T-helper 1 cell (primary cell): ENCODE data around the gene FLNA.
"Not testable (repeated sequence)": the region's sequence is repeated elsewhere in the genome, so short reads cannot be mapped to it uniquely, and the experiment has no call there.

Source experiments
- DNase-seq, 5 donors: peaks; one replicate each; pipeline ENCODE4 v3.0.0-alpha.2; 2012 to 2020

FLNA gene

DNA sequence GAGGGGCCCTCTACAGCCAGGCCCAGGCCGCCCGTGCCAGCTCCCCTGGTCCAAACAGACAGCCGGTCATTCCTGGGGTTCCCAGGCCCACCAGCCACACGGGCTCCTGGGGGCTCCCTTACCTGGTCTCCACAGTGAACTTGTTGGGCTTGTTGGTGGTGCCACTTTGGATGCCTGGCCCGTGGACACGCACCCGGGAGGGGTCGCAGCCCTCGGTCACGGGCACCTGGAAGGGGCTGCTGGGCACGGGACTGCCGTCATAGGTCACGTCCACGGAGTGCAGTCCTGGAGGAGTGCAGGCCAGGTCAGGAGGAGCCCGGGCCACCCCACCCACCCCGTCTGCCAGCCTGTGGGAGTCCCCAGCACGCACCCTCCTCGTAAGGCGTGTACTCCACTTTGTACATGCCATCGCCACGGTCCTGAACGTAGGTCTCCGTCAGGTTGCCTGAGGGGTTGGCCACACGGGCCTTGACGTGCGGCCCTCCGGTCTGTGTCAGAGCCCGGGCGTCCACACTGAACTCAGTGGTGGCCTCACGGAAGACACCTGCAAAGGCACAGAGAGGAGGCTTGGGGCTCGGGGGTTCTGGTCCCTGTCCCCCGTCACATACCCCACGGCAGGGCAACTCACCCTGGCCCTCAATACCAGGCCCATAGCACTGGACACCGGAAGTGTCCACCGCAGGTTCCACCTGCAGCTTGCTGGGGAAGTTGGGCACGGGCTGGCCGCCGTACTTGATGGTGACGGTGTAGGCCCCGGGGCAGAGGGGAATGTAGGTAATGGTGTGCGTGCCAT lies 14.9 kb downstream of the FLNA start:
- DNase-seq, result no peak

DNA sequence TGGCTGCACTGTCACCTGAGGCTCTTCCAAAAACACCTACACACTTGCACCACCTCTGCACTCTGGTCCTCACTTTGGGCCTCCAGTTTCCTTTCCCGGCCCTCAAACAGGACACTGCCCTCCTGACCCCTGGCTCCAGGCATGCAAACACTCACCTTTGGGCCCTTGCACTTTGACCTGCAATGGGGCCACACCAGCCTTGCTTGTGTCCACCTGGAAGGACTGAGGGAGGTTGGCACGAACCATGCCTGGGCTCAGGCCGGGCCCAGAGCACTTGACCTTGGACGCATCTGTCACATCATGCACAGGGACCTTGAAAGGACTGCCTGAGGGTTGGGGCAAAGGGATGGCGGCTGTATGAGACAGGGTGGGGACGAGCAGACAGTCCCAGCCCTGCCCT lies 15.6 kb downstream of the FLNA start:
- no peak for DNase-seq

DNA sequence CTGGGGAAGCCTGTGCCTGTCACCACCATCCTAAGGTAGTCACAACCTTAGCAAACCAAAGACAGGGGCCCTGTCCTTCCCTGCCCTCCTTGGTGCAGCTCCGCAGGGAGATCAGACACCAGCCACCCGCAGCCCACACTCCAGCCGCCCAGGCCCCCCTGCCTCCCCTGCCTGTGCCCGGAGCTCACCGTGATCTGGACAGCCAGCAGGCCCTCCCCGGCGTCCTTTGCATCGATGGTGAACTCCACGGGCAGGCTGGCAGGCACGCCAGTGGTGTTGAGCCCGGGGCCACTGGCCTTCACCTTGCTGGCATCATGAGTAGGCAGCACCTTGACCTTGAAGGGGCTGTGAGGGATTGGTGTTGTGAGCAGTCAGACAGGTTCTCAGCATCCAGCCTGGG lies 16.4 kb downstream of the FLNA start:
- DNase-seq, result no peak

DNA sequence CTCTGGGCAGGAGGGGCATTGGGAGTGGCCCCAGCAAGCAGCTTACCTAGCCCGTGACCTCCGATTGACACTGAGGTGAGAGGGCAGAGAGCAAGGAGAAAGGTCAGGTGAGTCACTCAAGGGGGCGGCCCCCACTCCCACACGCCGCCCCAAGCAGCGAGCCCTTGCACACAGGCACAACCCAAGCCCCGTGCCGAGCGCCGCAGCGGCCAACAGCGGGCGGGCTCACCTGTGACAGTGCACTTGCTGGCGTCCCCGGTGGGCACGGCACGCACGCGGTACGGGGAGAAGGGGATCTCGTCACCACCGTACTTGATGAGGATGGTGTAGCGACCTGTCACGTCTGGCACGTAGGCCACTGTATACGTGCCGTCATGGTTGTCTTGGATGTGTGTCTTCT lies 17.2 kb downstream of the FLNA start:
- no peak for DNase-seq

DNA sequence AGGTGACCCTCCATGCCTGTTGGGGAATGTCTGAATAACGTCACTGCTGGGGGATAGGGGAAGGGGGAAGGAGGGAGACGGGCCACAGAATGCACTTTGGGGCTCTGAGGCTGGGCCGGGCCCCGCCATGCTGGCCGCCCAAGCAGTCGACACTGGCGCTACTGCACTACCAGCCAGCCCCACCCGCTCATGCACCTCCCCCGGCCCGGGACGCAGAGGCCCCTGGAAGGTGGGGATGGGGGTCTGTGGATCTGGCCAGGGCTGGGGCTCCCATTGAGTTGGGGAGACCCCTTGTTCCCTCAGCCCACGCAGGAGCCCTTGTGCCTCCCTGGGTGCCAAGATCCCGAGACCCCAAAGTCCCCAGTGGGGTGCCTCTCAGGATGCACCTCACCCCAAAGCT lies 17.8 kb downstream of the FLNA start:
- DNase-seq, result no peak

DNA sequence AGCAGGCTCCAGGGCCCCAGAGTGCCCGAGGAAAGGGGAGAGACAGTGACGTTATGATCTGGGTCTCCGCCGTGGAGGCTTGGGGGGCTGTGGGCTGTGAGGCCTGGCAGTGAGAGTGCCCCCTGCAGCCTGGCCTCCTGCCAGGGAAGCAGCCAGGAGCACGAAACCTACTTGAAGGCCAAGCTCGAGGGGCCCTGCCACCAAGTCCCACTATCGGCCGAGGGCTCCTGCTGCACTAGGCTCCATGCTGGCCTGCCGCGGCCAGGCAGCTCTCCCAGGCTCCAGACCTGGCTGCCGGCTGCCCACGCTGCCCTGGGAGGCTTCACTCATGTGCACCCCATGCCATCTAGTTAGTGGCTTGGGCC lies 18.7 kb downstream of the FLNA start:
- no peak for DNase-seq

DNA sequence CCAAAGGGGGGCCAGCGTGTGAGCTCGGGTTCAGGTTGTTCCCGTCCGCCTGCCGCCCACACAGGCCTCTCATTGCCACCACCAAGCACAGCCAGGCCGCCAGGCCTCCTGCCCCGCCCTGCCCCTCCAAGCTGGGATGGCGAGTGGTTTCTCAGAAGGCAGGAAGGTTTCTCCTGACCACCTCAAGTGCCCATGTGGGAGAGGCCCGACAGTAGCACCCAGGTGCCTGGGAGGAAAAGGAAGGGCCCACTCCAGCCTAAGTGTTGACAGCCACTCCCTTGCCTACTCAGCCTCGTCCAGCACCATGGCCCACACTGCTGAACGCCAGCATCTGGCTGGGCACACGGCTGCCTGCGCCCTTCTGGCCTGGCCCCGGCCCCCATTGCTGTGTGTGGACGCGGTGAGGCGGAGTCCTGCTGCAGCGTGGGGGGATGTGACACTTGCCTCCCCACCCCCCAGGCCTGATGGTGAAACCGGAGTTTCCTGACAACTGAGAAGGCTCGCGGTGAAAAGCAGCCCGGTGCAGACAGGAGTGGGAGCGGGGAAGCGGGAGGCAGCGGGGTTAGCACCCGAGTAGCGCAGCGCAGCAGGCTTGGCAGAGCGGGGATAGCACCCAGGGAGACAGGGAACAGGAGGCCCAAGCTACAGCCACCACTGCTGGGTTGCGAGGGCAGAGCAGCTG lies 19.2 kb downstream of the FLNA start:
- no peak for DNase-seq

DNA sequence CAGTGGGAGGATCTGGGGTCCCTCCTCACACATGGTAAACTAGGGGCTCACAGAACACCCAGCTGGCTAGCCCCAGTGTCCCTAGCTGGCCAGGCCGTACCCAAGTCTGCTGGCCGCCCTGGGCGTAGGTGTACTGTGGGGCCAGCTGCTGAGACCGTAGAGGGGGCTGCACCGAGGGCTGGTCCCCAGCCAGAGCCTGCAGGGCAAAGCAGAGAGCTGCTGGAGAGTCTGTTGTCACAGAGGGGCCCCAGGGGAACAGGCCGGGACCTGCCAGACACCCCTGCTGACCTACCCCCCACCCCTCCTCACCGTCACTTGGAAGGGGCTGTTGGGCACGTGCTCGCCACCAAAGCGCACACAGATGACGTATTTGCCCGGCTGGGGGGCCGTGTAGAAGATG lies 19.9 kb downstream of the FLNA start:
- DNase-seq, result no peak

DNA sequence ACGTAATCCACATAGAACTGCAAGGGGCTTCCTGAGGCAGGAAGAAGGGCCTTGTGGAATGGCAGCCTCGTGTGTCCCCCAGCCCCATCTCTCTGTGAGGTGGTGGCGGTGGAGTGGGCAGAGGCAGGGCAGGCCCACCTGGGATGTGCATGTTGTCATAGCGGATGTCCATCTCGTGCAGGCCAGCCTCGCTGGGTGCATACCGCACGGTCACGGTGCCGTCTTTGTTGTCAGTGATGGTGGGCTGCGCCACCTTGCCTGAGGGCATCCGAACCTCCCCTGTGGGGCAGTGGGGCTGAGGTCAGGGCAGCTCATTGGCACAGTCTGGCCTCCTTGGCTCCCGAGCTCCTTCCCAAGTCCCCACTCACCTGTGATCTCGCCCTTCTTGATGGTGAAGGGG lies 20.4 kb downstream of the FLNA start:
- DNase-seq, result no peak

DNA sequence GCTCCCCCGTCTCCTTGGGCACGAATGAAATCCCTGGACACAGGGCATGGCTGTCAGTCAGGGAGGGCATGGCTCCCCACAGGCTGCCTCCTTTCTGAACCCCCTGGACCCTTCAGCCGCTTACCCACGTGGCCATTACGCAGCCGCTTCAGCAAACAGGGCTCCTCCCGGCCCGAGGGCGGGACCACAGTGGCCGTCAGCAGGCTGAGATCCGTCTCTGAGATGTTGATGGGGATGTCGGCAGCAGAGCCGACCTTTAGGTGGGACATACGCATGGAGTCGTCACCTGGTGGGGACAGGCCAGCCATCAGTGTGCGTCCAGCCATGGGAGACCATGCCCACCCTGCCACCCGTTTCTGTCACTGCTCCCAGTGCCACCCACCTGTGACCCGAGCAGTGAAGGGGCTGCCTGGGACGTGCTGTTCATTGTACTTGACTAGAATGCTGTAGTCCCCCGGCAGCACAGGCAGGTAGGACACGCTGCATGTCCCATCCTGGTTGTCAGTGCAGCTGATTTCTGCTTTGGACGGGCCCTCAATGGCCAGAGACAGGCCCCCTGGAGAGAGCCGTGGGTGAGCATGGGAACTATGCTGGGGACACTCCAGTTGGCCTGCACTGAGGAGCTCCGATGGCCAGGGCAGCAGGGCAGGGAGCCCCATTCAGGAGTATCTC lies 21.1 kb downstream of the FLNA start:
- DNase-seq, result no peak

DNA sequence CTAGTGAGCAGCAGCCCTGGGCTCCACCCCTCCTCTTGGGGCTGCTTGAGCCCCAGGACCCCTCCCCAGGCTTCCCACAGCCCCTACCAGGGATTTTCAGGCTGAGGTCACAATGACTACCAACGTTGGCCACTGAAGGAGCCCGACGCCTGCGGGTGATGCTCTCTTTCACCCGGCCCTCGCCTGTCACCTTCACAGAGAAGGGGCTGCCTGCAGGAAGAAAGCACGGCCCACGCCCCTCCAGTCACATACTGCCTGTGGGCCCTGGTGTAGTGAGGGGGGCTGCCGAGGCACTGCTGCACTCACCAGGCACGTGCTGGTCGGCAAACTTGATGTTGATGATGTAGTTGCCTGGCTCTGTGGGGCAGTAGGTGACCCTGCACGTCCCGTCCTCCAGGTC lies 22.0 kb downstream of the FLNA start:
- DNase-seq, result no peak

DNA sequence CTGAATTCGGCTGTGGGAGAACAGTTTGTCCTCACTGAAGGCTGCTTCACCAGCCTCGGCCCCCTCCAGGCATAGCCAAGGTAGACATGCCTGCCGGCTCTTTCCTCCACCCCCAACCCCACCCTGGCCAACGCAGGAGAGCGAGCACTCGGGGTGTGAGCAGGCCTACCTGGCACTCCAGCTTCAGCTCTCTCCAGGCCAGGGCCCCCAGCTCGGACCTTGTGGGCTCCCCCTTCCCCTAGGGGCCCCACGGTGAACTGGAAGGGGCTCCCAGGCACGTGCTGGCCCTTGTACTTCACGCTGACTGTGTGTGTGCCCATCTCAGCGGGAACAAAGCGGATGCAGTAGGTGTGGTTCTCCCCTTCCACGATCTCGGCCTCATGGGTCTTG lies 22.4 kb downstream of the FLNA start:
- no peak for DNase-seq

DNA sequence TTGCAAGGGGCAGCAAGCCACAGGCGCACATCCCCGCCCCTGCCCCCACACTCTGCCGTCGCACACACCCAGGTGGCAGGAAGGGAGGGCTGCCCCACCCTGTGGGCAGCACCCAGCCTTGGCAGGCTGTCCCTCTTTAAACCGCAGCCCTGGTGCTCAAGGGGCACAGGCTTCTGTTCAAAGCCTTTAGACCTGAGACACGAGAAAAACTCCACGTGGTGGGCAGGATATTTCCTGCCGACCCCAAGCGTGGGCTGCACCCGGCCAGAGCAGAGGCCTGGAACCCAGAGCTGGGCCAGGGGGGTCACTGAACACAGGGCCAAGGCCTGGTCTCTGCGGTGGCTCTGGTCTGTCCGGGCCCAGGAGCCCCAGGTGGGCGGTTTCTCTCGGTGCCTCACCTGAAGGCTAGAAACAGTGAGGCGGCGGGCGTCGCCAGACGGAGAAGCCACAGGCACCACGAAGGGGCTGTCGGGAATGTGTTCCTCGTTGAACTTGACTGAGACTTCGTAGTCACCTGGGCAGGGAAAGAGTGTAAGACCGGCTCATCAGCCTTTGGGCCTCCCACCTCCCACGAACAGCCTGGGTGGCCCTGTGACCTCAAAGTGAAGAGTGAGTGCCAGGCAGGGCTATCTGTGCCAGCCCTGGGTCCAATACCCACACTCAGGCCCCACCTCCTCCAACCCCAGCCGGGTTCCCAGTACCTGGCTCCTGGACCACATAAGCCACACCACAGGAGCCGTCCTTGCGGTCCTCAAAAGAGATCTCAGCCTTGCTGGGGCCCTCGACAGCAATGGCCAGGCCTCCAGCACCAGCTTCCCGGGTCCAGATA lies 23.0 kb downstream of the FLNA start:
- DNase-seq, result peak in 3 of 5 donors; percentile 27 to 71 (median 37)

DNA sequence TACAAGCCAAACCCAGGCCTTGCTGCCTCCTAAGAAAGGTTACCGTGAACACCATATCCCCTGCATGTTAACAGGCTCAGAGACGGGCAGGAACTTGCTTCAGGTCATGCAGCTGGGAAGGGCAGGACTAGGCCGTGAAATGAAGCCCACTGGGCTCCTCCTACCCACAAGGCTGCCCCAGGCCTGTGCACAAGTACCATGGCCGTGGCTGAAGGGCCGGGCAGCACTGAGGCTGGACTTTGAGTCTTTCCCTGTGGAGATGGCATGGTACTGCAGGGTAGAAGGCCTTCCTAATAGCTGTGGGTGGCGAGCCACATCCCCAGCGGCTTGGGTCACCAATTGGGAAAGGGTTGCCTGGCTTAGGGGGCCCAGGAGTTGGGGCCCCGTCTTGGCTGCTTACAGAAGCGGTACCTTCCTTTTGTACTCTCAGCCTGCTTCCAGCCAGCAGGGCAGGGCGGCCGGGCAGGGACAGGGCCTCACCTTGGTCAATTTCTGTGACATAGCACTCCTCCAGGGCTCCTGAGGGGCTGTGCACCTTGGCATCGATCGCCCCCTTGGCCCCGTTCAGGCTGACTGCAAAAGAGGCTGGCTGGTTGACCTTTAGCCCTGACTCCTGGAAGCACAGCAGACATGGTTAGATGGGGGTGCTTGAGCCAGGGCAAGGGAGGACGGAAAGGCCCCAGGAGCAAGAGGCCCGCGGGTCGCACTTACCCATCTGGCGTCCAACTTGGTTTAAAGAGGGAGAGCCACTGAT lies 23.8 kb downstream of the FLNA start:
- no peak for DNase-seq

DNA sequence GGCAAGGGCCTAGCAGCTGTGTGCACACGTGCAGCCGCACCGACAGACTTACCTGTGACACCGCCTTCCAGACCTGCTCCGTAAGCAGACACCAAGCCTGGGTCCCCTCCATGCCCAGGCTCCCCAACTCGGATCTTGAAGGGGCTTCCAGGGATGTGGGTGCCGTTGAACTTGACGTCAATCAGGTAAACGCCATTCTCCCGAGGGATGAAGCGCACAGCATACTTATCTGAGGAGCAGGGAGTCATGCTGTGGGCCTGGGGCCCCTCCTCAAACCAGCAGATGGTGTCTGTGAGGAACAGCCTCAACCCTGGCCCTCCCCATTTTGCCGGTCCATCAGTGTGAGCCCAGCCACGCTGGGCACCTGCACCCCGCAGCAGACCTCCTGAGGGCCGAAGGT lies 24.5 kb downstream of the FLNA start:
- DNase-seq, result no peak

DNA sequence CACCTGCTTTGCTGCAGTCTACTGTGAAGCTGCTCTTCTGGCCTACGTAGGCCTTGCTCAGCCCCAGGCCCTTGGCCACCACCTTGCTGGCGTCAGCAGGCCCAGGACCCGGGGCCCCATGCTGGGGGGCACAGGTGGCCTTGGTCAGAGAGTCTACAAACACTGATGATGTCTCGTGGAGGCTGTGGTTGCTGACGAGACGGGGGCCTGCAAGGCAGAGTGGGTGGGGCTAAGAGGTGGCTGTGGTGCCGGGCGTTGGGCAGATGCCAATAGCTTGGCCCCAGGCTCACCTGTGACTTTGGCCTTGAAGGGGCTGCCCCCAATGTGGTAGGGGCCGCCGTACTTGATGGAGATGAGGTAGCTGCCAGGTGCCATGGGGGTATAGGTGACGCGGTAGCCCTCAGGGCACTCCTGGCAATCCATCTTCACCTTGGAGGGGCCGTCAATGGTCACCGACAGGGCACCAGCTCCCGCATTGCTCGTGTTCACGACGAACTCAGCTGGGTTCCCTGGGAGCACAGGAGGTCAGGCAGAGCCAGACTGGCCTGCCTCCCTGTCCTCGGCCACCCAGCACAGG lies 25.0 kb downstream of the FLNA start:
- DNase-seq, result no peak

DNA sequence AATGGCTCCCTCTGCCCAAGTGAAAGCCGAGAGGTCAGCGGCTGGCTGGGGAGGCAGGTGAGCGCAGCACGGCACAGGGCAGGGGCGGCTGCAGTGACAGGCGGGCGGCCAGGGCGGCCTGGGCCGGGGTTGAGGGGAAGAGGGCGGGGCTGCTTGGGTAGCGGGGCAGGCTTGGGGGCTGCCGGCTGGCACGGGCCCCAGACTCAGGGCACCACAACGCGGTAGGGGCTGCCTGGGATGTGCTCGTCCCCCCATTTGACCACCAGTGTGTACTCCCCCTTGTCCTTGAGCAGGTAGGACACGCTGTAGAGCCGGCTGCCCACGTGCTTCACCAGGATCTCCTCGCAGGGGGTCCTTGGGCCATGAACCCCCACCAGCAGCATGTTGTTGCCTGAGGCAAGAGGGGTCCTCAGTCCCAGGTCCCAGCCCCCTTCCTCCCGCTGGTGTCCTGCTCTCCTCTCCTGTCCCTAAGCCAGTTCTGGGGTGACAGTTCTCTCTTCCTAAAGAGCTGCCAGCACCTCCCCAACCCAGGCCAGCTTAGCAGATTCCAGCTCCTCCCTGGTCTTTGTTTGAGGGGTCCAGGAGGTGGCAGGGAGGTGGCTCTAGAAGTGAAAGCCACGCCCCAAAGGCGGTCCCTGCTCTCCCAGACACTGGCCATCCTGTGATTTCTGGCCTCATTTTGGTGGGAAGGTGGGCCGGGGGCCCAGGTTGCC lies 25.6 kb downstream of the FLNA start:
- no peak for DNase-seq

DNA sequence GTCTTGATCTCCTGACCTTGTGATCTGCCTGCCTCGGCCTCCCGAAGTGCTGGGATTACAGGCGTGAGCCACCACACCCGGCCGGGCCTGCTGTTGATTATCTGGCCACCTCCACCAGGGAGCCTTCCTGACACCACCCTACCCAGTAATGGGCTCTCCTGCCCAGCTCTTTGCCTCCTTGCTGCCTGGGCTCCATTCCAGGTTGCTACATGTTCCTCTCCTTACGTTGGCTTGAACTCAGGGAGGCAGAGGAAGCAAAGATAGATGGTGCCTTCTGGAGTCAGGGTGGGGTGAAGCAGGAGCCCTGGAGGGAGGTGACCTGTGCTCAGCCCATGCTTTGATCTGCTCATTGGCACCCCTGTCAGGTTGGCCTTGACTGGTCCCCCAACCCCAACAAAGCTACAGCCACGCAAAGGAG lies 26.3 kb downstream of the FLNA start:
- no peak for DNase-seq

DNA sequence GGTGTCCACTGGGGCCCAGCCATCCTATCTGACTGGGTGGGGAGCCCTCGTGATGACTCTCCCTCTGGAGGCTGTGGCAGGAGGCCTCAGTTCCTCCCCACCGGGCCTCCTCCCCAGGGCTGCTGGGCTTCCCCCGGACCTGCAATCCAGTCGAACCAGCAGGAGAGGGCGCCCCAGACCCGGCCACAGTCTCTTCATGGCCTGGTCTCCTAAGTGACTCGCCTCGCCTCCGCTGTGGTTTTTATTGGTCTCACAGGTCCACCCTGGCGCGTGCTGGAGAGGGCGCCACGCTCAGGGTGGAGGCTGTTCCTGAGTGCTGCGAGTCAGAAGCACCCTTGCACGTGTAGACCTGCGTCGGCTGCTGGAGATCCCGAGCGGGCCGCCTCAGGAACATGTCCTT lies 30.8 kb downstream of the FLNA start:
- DNase-seq, result not testable (repeated sequence)

DNA sequence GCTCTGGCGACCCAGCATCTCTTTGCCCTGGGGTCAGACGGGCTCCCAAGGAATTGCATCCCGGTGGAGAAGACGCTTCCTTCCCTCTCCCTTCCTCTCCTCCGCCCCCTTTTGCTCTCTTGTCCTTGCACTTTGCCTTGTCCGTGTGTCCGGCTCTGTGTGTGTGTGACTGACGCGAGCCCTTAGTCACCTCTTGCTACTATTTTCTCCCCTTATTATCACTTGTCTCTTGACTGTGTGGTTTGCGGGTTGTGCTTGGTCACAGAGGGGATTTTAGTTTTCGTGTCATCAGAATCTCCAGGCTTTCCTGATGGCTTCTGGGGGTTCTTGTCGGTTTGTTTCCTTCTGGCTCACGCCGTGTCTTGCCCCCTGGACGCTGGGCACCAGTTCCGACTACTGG lies 31.4 kb downstream of the FLNA start:
- DNase-seq, result not testable (repeated sequence)
